Measurements from ENCODE around the gene SLC2A9.

Gene SLC2A9

GRCh38 chr4:9952415-9952950 lies 68.8 kb downstream of the SLC2A9 start:
- DNase-seq, result no peak

DNA sequence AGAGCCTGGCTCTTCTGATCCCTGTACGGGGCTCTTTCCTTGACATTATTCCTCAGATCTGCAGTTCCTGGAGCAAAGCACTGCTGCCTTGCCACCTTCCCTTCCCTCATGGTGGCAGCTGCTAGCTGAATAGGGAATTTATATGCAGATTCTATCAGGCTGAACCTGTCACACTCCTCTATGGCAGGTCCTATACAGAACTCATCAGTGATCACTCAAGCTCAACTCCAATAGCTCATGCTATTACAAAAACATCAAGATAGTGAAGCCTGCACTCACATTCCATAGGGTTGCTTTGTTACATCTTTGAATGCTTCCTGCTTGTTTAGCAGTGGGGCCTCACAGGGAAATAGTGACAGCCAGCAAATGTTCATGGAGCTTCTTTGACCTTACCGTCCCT lies 71.7 kb downstream of the SLC2A9 start:
- no peak for DNase-seq

DNA sequence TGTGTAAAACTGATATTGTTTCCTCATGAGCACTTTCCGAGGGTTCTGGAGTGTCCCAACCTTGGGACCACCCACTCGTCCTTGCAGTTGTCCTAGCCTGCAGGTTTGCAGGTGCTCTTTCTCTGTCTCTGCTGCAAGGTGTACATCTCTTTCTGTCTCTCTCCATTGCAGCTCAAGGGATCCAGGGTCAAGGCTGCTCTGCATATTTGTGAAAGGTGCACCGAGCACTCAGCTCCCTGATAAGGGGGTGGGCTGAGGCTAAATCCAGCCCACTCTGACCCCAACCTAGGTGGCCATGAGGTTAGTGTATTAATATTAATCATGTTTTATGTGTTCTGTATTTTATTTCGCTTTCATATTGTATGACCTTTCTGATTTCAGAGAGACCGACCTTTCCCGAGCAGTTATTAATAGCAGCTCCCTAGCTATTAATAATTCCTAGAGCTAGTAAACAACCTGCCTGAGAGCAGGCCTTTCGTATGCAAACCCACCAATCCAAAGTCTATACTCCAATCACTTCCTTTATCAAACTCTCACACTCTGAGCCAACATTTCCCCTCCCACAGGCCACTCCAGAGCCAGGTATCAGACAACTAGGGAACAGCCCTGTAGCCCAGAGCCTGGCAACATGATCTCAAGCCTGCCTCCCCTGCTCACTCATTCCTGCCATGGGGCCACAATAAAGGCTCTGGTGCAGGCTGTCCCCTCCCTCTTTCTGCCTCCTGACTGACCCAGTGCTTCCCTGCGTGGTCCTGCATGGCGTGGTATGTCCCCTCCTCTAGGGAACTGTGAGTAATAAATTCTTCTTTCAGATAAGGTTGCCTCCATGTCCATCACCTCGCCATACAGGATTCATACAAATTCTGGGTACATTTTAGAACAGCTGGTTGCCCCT lies 73.9 kb downstream of the SLC2A9 start:
- DNase-seq, result no peak

DNA sequence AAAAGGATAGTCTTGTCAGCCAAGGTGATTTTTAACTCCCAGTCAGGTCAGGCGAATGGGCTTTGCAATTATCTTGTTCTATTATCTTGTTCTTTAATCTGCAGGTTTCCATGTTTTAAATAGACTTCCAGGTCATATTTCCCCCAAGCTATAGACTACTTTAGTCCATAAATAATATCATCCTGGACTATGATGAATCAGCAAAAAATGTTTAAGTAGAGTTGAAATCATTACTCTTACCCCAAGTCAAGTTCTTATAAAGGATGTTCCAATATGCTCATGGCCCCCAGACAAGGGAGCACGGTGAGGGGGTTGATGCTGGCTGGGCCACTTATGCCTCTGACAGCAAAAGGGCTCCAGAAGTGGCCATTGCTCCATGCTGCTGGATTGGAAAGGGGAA lies 75.1 kb downstream of the SLC2A9 start:
- DNase-seq, result no peak

GRCh38 chr4:9944431-9945425 lies 76.6 kb downstream of the SLC2A9 start:
- DNase-seq, result no peak

GRCh38 chr4:9943761-9944160 lies 77.5 kb downstream of the SLC2A9 start:
- DNase-seq, result no peak

- no peak for DNase-seq
These were observed 78.2 kb downstream of the SLC2A9 start for GRCh38 chr4:9942921-9943600.

GRCh38 chr4:9942139-9942538 lies 79.2 kb downstream of the SLC2A9 start:
- DNase-seq, result no peak

GRCh38 chr4:9940041-9940440 lies 81.3 kb downstream of the SLC2A9 start:
- DNase-seq, result no peak

- no peak for DNase-seq
These were observed 82.4 kb downstream of the SLC2A9 start for GRCh38 chr4:9938933-9939332.

GRCh38 chr4:9937078-9937477 lies 84.2 kb downstream of the SLC2A9 start:
- DNase-seq, result no peak

GRCh38 chr4:9936129-9936644 lies 85.1 kb downstream of the SLC2A9 start:
- no peak for DNase-seq

GRCh38 chr4:9933956-9934355 lies 87.3 kb downstream of the SLC2A9 start:
- DNase-seq, result no peak

DNA sequence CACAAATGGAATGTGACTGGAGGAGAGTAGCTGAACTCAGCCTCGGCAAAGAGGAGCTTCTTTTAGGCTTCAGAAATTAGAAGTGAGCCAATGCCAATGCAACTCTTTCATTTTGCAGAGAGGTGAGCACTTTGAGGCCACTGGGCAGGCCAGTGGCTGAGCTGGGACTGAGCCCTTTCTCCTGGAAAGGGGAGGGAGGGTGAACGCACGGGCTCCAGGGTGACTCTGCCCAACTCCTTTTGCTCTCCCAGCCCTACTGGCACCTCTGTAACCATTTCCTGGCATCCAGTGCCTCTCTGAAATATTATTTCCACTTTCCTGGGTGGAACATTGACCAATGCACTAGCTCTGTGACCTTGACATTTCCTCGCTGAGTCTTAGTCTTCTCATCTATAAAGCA lies 88.1 kb downstream of the SLC2A9 start:
- no peak for DNase-seq

DNA sequence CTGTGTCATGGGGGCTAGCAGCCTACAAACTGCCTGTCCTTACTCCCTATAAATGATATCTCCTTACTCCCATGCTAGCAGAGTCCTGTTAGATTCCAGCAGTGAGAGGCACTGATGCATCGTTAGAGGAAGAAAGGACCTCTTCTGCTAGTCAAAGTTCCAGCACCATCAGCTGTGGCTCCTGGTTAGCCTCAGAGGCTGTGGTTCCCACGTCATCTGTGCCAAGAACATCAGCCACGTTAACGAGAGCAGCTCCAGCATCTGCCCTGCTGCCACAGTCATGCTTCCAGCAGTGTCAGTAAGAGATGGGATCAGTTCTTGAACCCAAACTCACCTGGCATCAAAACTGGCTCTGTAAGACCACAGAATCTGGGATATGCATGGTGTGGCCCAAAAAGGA lies 88.5 kb downstream of the SLC2A9 start:
- DNase-seq, result no peak

DNA sequence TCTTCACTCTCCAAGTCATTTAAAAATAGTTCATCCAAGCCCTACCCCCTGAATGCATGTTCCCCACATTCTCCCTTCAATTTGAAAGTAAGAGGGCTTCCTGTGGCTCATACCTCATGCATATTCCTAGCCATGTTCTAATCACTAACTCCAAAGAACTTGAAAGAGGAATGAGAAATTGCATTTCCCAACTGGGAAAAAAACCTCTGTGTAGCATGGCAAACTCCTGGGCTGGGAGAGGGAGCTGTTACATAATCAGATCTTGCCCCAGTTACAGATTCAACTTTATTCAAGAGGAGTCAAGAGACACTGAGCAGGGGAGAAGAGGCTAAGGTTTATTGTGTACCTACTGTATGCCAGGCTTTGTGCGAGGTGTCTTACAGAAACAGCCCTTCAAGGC lies 90.2 kb downstream of the SLC2A9 start:
- no peak for DNase-seq

GRCh38 chr4:9929111-9929510 lies 92.2 kb downstream of the SLC2A9 start:
- DNase-seq, result no peak

DNA sequence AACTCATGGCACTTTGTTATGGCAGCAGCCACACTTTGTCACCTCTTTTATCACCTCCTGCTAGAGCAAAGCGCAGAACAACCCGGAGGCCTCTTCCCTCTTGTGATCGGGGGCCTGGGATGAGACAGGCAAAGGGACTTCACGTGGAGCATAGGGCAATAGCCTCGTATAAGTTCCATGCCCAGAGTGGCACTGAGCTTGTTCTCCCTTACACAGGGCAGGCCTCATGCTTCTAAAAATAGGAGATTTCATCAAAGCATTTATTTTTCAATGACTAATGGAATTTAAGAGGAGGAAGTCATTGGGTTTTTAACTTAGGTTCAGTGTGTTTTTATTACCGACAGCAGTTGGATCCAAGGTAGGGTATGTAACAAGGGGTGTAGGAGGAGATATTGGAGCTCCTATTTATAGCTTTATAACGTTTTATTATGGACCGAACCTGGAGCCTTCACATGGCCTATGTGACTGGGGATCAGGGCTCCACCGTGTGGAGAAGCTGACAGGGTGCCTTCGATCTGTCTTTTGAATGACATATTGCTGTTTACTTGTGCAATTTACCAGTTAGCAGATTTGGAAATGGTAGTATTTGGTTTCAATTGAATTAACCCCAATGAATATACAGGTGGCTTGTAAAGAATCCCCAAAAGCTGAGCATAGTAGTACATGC lies 93.8 kb downstream of the SLC2A9 start:
- DNase-seq, result no peak

DNA sequence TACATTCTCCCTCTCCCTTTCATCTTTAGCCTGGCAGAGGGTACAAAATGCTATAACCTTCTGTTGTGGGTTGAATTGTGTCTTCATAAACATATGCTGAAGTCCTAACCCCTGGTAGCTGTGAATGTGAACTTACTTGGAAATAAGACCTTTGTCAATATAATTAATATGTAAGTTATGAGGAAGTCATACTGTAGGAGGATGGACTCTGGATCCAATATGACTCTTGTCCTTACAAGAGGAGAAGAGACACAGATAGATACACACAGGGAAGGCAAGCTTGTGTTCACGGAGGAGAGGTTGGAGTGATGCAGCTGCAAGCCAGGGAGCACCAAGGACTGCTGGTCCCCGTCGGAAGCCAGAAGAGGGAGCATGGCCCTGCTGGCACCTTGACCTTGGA lies 94.7 kb downstream of the SLC2A9 start:
- DNase-seq, result no peak

DNA sequence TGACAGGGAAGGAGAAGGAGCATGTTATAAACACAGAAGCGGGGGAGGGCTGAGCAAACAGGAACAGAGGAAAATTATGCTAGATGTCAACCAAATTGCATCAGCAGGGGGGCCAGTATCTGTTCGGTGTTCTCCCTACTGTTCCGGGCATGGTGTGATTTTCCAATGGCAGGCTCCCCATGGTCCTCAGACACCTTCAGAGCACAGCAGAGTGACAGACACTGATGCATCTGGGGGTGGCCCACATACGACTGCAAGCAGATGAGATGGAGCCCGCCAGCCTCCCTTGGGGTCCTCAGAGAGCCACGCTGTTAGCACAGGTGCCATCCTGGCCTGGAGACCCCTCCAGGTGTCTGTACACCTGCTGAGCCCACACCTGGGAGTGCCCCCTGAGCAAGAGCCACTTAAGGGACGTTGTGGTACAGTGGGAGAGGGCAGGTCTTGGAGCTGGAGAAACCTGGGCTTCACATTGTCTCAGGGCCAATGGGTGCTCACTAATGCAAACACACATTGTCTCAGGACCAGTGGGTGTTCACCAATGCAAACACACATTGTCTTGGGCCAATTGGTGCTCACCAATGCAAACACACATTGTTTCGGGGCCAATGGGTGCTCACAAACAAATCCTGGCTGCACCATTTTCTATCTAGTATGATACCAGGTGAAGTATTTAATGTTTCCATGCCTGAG lies 95.4 kb downstream of the SLC2A9 start:
- DNase-seq, result no peak

DNA sequence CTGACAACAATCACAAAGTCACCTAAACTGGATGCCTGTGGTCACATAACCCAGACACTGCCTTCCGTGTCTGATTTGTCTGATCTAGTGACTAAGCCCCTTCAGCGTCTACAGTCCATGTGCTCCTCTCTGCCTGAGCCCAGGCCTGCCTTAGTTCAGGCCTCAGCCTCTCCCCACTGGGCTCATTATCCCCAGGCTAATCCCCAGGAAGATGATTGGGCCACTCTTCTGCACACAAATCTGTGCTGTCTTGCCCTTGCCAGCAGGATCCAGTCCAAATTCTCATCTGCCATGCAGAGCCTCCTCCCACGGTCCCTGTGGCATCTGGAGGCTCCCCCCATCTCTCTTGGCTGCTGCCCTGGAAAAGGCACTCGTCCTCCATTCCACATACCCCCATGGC lies 96.5 kb downstream of the SLC2A9 start:
- no peak for DNase-seq

Data from hippocampal formation (tissue), 2 donors.